ENCODE data around the gene CAMK2N1.

- TF ChIP-seq POLR2A (IDR thresholded peaks at IDR 0.05) (no peak), CTCF (IDR thresholded peaks at IDR 0.05) (no peak)
Measured at GRCh38 chr1:20442920-20443625, 42.9 kb downstream of the CAMK2N1 start.
